OCI-LY7 (cell line): ENCODE measurements around the gene SYT2.

Experiments
- CTCF ChIP-seq: fragments of 200-600 bp; sonication (generic); conservative IDR thresholded peaks from 2 replicates; pipeline ENCODE4 v1.5.1; 2014; ENCODE audit warnings: mild to moderate bottlenecking, antibody characterized with exemption, low read length, moderate library complexity, mixed read lengths
- EZH2phosphoT487 ChIP-seq: fragments of 200-600 bp; sonication (generic); IDR thresholded peaks from 2 replicates; pipeline ENCODE4 v1.6.1; 2018; ENCODE audit warnings: low read depth, borderline replicate concordance, mild to moderate bottlenecking, mixed run types, antibody characterized with exemption, low read length, moderate library complexity, mixed read lengths

GRCh38 chr1:202691816-202692215 lies 18.4 kb downstream of the SYT2 start:
- TF ChIP-seq CTCF, result no peak
- no peak for TF ChIP-seq EZH2phosphoT487
